Right lobe of liver (tissue), 6 donors: ENCODE measurements around the gene HPS6. TPM values are rescaled to one million over a fixed set of nuclear protein-coding genes. Genes with fewer than 3 reads are reported as not detected.

Source experiments
- ATAC-seq, 4 donors: fragments of 200-7000 bp; cut with Tn5 transposase; one replicate each; pipeline ENCODE4 v1.9.1; 2020; ENCODE audit warnings: mild to moderate bottlenecking in 4 of 4, moderate library complexity in 4 of 4
- DNase-seq, 3 donors: peaks; one replicate each; pipeline ENCODE4 v3.0.0-alpha.2; 2020
- H3K27ac ChIP-seq, 3 donors: fragments of 200-600 bp; one replicate each; pipeline ENCODE4 v1.8.0; 2022
- H3K27me3 ChIP-seq, 2 donors: fragments of 200-600 bp; one replicate each; pipeline ENCODE4 v1.8.0; 2022
- H3K36me3 ChIP-seq, 4 donors: fragments of 200-600 bp; sonication (generic) in 1 of 4; one replicate each; pipeline versions ENCODE4 v1.5.1 to v1.8.0; 2017 to 2022; ENCODE audit warnings: control low read depth in 1 of 4
- H3K4me1 ChIP-seq, 4 donors: fragments of 200-600 bp; sonication (generic) in 1 of 4; one replicate each; pipeline versions ENCODE4 v1.5.1 to v1.8.0; 2017 to 2022; ENCODE audit warnings: control low read depth in 1 of 4
- H3K4me3 ChIP-seq, 3 donors: fragments of 200-600 bp; one replicate each; pipeline ENCODE4 v1.8.0; 2022
- H3K9me3 ChIP-seq, 4 donors: fragments of 200-600 bp; sonication (generic) in 1 of 4; one replicate each; pipeline versions ENCODE4 v1.5.1 to v1.8.0; 2017 to 2022; ENCODE audit warnings: control low read depth in 1 of 4
- CTCF ChIP-seq, 4 donors: fragments of 200-600 bp in 3 of 4; fragments of 450-650 bp in 1 of 4; IDR thresholded peaks; one replicate each; pipeline versions ENCODE4 v1.5.1 to v1.8.0; 2016 to 2022; ENCODE audit warnings: antibody characterized with exemption in 4 of 4, mild to moderate bottlenecking in 2 of 4
- POLR2A ChIP-seq: fragments of 450-650 bp; IDR thresholded peaks from one replicate; pipeline ENCODE4 v1.6.1; 2017; ENCODE audit warnings: antibody characterized with exemption, mild to moderate bottlenecking
- WGBS: methylation state at CpG from one replicate; pipeline ENCODE4 v1.1.6; 2018; ENCODE audit warnings: low coverage, low lambda C conversion rate; ENCODE audit not compliant: insufficient coverage; ENCODE audit errors: missing lambda C conversion rate; 5-methylcytosine and 5-hydroxymethylcytosine counted together
- intact Hi-C, 2 donors: fragments of 100-400 bp; cut with DNase I; formaldehyde crosslinking; loops; one replicate each; pipeline versions ENCODE4 v1.11.2 to v1.14.1; 2022
- total RNA-seq, 6 experiments: library from RNA; depleted of rRNA in 2 of 6; stranded (reverse); fragments of >200 nt in 2 of 6; fragmentation: NEBNext Ultra II Directional in 3 of 6; extraction: Animal tissue kit (Norgen Biotek cat#: 25700) in 3 of 6; gene quantifications; one replicate each; pipeline versions ENCODE4 v1.1.0 to v1.2.4, GENCODE V29; 2016 to 2023
- donor health status: DM: no; HTN: yes; CAD: no.
- donor health status: DM: no; HTN: no; CAD: no.
- donor health status: DM: no; HTN: no; CAD: no.
- donor health status: DM: no; HTN: yes; CAD: no.
- donor health status: DM: no; HTN: yes; CAD: no.

Gene HPS6
- total RNA-seq, 6 experiments from 2014 or later, result 6.6 to 11.7 (median 8.4) TPM

DNA sequence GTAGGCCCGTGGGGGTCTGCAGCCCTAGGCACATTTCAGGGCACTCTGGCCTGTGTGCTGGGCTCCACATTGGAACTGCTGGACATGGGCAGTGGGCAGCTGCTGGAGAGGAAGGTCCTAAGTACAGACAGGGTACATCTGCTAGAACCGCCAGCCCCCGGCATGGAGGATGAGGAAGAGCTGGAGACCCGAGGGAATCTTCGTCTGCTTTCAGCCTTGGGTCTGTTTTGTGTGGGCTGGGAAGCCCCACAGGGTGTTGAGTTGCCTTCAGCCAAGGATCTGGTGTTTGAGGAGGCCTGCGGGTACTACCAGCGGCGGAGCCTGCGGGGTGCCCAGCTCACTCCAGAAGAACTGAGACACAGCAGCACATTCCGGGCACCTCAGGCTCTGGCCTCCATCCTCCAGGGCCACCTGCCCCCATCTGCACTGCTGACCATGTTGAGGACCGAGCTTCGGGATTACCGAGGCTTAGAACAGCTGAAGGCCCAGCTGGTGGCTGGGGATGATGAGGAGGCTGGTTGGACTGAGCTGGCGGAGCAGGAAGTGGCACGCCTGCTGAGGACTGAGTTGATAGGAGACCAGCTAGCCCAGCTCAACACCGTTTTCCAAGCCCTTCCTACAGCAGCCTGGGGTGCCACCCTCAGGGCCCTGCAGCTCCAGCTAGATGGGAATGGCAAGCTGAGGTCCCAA, 1.4 kb downstream of the HPS6 start:
- TF ChIP-seq CTCF (IDR thresholded peaks at IDR 0.05), result no peak
- peak overlapping the region; percentile 94 to 100 (median 95) for H3K4me3 ChIP-seq
- no peaks in the 10 kb centered on the region for H3K9me3 ChIP-seq
- peaks cover 0 to 18% (median 4%) of the 10 kb centered on the region in 4 donors for H3K4me1 ChIP-seq
- H3K27me3 ChIP-seq, result no peaks in the 10 kb centered on the region
- intact Hi-C loops, result no loop called here
- WGBS, result 80% methylated on average over 2 of the region's 16 CpGs
- no peaks in the 10 kb centered on the region for H3K36me3 ChIP-seq
- DNase-seq (peak in 1 of 3 donors; percentile 46), ATAC-seq (no peak)
- peak overlapping the region in 1 of 3 donors; percentile 86 for H3K27ac ChIP-seq

GRCh38 chr10:102067091-102067916, 2.2 kb downstream of the HPS6 start:
- no peak overlapping the region for H3K4me3 ChIP-seq
- H3K27ac ChIP-seq, result no peak overlapping the region
- WGBS, result 93% methylated on average over 5 of the region's 18 CpGs
- H3K27me3 ChIP-seq, result no peaks in the 10 kb centered on the region
- DNase-seq, result peak in 1 of 3 donors; percentile 45
- no peak for TF ChIP-seq POLR2A
- TF ChIP-seq CTCF (IDR thresholded peaks at IDR 0.05), result no peak
- H3K36me3 ChIP-seq, result no peaks in the 10 kb centered on the region
- no peak for ATAC-seq
- intact Hi-C loops, result no loop called here
- peaks cover 0 to 18% (median 4%) of the 10 kb centered on the region in 4 donors for H3K4me1 ChIP-seq
- no peaks in the 10 kb centered on the region for H3K9me3 ChIP-seq

DNA sequence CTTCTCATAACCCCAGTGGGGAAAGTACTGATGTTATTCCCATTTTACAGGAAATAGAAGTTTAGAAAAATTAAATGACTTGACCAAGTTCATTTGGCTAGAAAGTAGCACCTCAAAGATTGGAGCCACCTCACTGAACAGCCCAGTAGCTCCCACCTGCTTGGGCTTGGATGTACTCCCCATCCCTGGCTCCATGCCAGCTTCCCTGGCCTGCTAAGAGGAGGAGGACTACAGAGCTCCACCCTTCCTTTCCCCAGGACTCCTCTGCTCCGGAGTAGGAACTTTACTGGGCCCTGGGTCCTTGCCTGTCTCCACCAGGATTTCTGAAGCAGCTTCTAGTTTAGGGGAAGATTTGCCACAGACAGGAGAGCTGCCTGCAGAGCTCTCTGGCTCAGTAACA, 3.1 kb downstream of the HPS6 start:
- Histone ChIP-seq H3K27ac (no peak overlapping the region), H3K9me3 (no peaks in the 10 kb centered on the region), H3K4me1 (peaks cover 0 to 18% (median 4%) of the 10 kb centered on the region in 4 donors), H3K27me3 (no peaks in the 10 kb centered on the region), H3K4me3 (no peak overlapping the region), H3K36me3 (no peaks in the 10 kb centered on the region)
- TF ChIP-seq CTCF (IDR thresholded peaks at IDR 0.05) (no peak), POLR2A (no peak)
- ATAC-seq (no peak), DNase-seq (peak in 2 of 3 donors; percentile 49 to 51)
- intact Hi-C loops, result no loop called here
- 71% methylated on average over 1 of the region's 1 CpG for WGBS

DNA sequence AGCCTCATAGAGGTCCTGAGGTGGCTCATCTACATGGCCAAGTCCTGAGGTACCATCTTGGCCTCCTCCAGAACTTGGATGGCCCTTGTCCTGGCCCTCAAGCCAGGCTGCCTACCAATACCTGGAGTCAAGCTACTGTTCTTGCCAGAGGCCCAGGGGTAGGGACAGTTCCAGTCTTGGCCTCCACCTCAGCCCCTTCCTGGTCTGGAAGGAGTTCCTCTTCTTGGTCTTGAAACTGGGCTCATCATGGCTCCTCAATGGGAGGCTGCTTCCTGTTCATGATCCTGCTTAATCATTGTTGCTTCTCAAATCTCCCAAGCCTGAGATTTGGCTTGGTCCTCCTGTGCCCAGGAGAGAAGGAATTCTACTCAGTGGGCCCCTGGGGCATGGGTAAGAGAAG, 3.9 kb downstream of the HPS6 start:
- H3K9me3 ChIP-seq, result no peaks in the 10 kb centered on the region
- TF ChIP-seq POLR2A, result no peak
- no peak for TF ChIP-seq CTCF (IDR thresholded peaks at IDR 0.05)
- DNase-seq, result peak in 1 of 3 donors; percentile 14
- intact Hi-C loops, result no loop called here
- H3K27ac ChIP-seq, result no peak overlapping the region
- peaks cover 0 to 18% (median 4%) of the 10 kb centered on the region in 4 donors for H3K4me1 ChIP-seq
- H3K4me3 ChIP-seq, result no peak overlapping the region
- no peaks in the 10 kb centered on the region for H3K27me3 ChIP-seq
- no peaks in the 10 kb centered on the region for H3K36me3 ChIP-seq
- ATAC-seq, result no peak
